Urothelium cell line (cell line): ENCODE results near the gene SP100.
A peak's percentile ranks its signal among the peaks of the same experiment; 100 is the strongest.
"Not testable (repeated sequence)": the region's sequence is repeated elsewhere in the genome, so short reads cannot be mapped to it uniquely, and the experiment has no call there.

Source experiments
- DNase-seq: peaks from one replicate; pipeline ENCODE4 v3.0.0; 2011; ENCODE audit warnings: low spot score, mixed read lengths
- FAIRE-seq: peaks from 2 replicates; lab custom pipeline; 2011; peaks lifted over from hg19 to GRCh38; lab: Jason Lieb, UNC

SP100 gene

DNA sequence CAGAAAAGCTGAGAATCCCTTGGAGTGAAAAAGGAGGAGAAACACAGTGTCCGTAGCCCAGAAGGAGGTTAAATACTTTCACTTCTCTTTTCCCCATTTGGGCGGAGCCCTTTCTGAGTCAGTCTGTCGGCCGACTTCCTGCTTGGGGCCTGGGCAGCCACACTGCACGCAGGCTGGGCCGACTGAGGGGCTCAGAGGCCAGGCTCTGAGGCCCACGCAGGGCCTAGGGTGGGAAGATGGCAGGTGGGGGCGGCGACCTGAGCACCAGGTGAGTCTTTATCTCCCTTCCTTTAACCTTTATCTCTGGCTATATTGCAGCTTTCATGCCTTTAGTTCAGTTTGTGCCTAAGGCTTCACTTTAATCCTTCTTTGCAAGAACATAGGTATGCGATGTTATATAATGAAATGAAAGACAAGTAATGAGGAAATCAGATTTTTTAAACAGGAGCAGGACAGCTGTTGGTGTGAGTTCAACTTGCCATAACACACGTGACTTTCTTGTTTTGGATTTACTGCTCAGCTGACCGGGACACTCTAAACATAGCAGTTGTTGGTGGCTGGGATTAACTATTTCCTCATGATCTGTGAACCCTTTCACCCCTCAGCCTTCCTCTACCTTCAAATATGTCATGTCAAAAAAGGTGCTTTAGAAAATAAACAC is at the start of gene SP100:
Gene SP100, plus strand, starts transcription at position 141 of the 661 bp plus-strand sequence. Its CDS starts 96 bp downstream, at position 237.
- DNase-seq: peak; percentile 65
- FAIRE-seq: no peak

DNA sequence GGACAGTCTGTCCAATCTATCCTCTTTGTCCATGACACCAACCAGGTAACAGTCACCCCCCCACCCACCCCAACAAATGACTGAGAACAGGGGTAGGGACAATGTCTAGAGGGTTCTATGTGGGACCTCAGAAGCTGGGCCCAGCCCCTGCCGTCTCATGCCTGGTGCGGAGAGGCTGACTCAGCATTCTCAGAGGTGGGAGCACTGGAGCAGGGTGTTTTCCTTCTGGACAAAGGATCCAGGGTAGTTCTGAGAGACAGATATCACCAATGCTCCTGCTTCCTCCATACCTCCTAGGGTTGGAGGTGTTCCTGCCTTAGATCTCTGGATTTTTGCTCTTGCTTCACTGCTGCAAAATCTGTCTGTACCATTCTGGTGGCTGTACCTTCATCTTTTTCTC is 33.9 kb upstream of the SP100 start:
- DNase-seq: no peak
- no peak for FAIRE-seq

- FAIRE-seq (no peak), DNase-seq (no peak)
Measured at GRCh38 chr2:230383453-230383852, 32.5 kb upstream of the SP100 start.

GRCh38 chr2:230384986-230385385 is 31.0 kb upstream of the SP100 start:
- FAIRE-seq: no peak

DNA sequence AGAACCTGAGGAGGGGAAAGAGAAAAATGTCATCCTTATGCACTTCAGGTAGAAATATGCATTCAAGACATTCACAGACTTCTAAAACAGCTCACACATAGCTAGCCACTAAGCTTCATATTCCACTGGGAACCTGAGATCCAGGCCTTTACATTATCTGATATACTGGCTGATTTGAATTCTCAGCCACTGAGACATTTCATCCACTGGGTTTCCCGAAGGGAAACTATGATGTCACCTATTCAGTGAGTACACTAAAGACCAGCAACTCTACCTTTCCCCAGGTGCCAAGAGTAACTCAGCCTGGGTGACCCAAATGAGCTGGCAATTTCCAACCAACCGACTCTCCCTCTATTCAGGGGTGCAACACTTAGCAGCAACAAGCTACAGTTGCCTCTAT is 21.7 kb upstream of the SP100 start:
- FAIRE-seq (no peak), DNase-seq (no peak)

More at GRCh38 chr2:230384986-230385385, 31.0 kb upstream of the SP100 start:
- no peak for DNase-seq

- DNase-seq, FAIRE-seq: not testable (repeated sequence)
Measured at GRCh38 chr2:230398698-230399097, 17.3 kb upstream of the SP100 start.

- DNase-seq: no peak
Measured at GRCh38 chr2:230400041-230400440, 16.0 kb upstream of the SP100 start.

DNA sequence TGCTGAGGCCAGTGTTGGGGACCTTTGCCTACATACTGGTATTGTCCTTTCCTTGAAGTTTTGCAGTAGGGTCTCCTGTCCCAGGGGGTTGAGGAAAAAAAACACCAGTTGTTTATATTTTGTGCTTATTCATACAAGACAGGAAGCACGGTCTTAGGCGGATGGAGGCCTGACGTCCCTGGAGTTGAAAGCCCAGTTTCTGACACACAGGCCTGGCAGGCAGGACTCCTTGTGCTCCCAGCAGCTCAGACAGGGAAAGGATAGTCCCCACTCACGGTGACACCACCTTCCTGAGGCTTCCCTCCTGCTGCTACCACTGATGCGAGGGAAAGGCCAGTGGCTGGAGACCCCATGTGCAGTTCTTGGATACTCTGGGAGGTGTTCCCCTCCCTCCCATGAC is 15.5 kb upstream of the SP100 start:
- FAIRE-seq (no peak), DNase-seq (no peak)

More at GRCh38 chr2:230400041-230400440, 16.0 kb upstream of the SP100 start:
- FAIRE-seq: no peak

DNA sequence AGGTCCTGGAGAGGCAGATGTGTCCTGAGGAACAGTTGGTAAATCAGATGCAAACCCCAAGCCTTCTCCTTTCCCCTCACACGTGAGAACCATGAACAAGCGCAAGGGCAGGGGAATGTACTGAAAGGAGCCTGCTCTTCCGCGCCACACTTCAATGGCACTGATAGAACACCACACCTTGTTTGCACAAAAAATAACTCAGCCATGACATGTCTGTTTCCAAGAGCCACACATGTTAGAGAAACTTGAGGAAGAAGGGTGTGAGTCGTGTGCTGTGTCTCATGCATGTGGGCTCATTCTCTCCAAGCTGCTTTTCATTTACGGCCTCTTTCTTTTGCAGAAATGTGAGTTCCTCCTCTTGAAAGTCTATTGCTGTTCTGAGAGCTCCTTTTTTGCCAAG is 15.0 kb upstream of the SP100 start:
- DNase-seq, FAIRE-seq: not testable (repeated sequence)

GRCh38 chr2:230403746-230404145 is 12.3 kb upstream of the SP100 start:
- no peak for FAIRE-seq
- no peak for DNase-seq

GRCh38 chr2:230405824-230406223 is 10.2 kb upstream of the SP100 start:
- FAIRE-seq (no peak), DNase-seq (no peak)

GRCh38 chr2:230408244-230408842 is 7.7 kb upstream of the SP100 start:
- no peak for DNase-seq
- no peak for FAIRE-seq

GRCh38 chr2:230409316-230409715 is 6.7 kb upstream of the SP100 start:
- DNase-seq, FAIRE-seq: not testable (repeated sequence)

- FAIRE-seq: no peak
- no peak for DNase-seq
Measured at GRCh38 chr2:230410263-230410662, 5.7 kb upstream of the SP100 start.

DNA sequence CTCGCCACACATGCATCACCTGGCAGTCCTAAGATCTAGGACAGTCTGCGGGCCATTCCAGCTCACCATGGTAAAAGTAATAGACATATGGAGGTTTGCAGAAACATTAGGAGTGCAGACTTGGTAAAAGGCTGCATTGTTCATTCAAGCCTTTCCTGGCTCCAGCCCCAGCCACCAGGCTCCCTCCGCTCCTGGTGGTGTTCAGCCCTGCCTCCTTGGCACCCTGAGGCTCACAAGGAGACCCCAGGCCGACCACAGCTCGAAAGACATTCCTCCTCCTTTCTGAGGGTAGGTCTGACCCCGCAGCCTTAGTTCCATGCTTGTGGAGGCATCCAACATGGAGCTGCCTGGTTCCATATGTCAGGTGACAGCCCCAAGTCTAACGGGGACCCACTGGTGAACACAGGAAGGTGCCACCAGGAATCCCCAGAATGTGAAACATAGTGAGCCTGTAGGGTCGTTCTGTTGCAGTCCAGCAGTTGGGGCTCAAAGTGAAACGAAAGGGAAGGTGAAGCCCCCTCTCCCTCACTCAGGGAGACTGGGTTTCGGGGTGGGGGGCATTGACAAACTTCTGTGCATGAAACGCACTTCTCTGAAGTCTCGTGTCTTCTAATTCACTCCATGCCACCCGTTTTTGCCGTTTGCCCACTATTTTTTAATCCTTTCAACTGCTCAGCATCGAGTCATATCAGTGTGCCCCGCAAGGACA is 5.0 kb upstream of the SP100 start:
- no peak for DNase-seq
- no peak for FAIRE-seq

GRCh38 chr2:230411570-230412370 is 4.2 kb upstream of the SP100 start:
- FAIRE-seq (no peak), DNase-seq (peak; percentile 81)

GRCh38 chr2:230412371-230412711 is 3.7 kb upstream of the SP100 start:
- FAIRE-seq (no peak), DNase-seq (no peak)

DNA sequence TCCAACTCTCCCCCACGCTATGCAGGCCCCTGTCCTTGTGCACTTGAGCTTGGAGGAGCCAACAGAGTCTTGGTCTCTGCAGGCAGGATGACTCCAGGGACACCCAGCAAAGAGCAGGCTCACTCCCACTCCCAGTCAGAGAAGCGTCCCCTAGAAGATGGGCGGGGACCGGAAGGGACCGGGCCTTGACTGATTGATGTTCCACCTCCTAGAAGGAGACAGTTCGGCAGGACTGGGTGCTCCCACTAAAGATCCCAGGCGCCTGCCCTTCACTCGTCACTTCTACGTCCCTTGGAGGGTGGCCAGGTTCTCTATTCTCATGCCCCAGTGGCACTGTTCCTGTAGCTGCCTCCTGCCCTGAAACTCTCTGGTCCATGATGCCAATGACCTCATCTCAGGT is 3.2 kb upstream of the SP100 start:
- DNase-seq (no peak), FAIRE-seq (no peak)

DNA sequence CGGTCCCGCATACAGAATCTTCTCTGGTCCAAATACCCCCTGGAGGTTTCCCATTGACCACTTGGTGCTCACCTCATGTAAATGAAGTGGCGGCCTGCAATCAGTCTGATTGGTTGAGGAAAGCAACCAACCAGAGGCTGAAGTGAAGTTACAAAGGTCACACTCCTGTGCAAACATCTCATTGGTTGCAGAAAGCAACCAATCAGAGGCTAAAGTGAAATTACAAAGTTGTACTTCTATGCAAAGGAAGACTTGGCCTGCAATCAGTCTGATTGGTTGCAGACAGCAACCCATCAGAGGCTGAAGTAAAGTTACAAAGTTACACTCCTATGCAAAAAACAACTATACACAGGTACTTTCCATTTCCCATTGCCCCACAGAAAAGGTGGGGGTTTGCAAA is 2.5 kb upstream of the SP100 start:
- FAIRE-seq: no peak
- DNase-seq: no peak

GRCh38 chr2:230414302-230414701 is 1.7 kb upstream of the SP100 start:
- no peak for FAIRE-seq
- no peak for DNase-seq

GRCh38 chr2:230417436-230417835 is 1.4 kb downstream of the SP100 start:
- FAIRE-seq (no peak), DNase-seq (no peak)
